Small intestine (tissue), 7 donors: ENCODE measurements around the gene SLC11A1. TPM values are rescaled to one million over a fixed set of nuclear protein-coding genes. Genes with fewer than 3 reads are reported as not detected.

ENCODE experiments used
- DNase-seq, 2 donors: peaks; one replicate each; pipeline versions ENCODE4 v3.0.0 to v3.0.0-alpha.2; 2013
- FAIRE-seq: peaks from 2 replicates; lab custom pipeline; 2012; peaks lifted over from hg19 to GRCh38; lab: Jason Lieb, UNC
- H3K27ac ChIP-seq, 3 donors: one replicate each; pipeline ENCODE4 v1.5.1; 2013; ENCODE audit warnings: low read length in 2 of 3, mild to moderate bottlenecking in 2 of 3, control low read depth in 1 of 3, inconsistent platforms in 1 of 3, low read depth in 1 of 3, moderate library complexity in 1 of 3
- H3K27me3 ChIP-seq, 3 donors: one replicate each; pipeline ENCODE4 v1.6.1; 2013; ENCODE audit warnings: low read length in 3 of 3, inconsistent platforms in 1 of 3; ENCODE audit not compliant: control insufficient read depth in 3 of 3, insufficient read depth in 3 of 3
- H3K36me3 ChIP-seq, 3 donors: one replicate each; pipeline ENCODE4 v1.6.1; 2013; ENCODE audit warnings: low read length in 3 of 3, inconsistent platforms in 1 of 3, low read depth in 1 of 3, mild to moderate bottlenecking in 1 of 3, moderate library complexity in 1 of 3; ENCODE audit not compliant: control insufficient read depth in 3 of 3, insufficient read depth in 2 of 3
- H3K4me1 ChIP-seq, 3 donors: one replicate each; pipeline ENCODE4 v1.6.1; 2013; ENCODE audit warnings: low read length in 2 of 3, inconsistent platforms in 1 of 3, low read depth in 1 of 3, mild to moderate bottlenecking in 1 of 3, moderate library complexity in 1 of 3; ENCODE audit not compliant: control insufficient read depth in 3 of 3, insufficient read depth in 2 of 3
- H3K4me3 ChIP-seq, 3 donors: one replicate each; pipeline ENCODE4 v1.5.1; 2013; ENCODE audit warnings: low read length in 3 of 3, control low read depth in 1 of 3, inconsistent platforms in 1 of 3, low read depth in 1 of 3, mild to moderate bottlenecking in 1 of 3, moderate library complexity in 1 of 3
- H3K9me3 ChIP-seq, 2 donors: one replicate each; pipeline ENCODE4 v1.6.1; 2013; ENCODE audit warnings: low read depth in 1 of 2, low read length in 1 of 2; ENCODE audit not compliant: control insufficient read depth in 2 of 2, insufficient read depth in 1 of 2
- WGBS, 3 donors: extraction: QIAGEN DNeasy Blood & Tissue Kit; methylation state at CpG; one replicate each; pipeline ENCODE4 v1.1.7; 2013; 5-methylcytosine and 5-hydroxymethylcytosine counted together
- polyA plus RNA-seq, 4 donors: library from polyadenylated mRNA; stranded (reverse) in 3 of 4; unstranded in 1 of 4; fragments of 200-250 nt in 3 of 4; fragments of 120-200 nt in 1 of 4; gene quantifications; one replicate each; pipeline versions ENCODE4 v1.2.1 to v1.2.3, GENCODE V29; 2013
- donor health status: healthy with polysubstance abuse.
- donor health status: control.
- donor health status: control.
- donor health status: Bipolar disorder and iron deficiency.
- donor health status: healthy.

The SLC11A1 gene
- polyA plus RNA-seq, 4 donors = 0.54 to 8.4 (median 2.0) TPM

DNA sequence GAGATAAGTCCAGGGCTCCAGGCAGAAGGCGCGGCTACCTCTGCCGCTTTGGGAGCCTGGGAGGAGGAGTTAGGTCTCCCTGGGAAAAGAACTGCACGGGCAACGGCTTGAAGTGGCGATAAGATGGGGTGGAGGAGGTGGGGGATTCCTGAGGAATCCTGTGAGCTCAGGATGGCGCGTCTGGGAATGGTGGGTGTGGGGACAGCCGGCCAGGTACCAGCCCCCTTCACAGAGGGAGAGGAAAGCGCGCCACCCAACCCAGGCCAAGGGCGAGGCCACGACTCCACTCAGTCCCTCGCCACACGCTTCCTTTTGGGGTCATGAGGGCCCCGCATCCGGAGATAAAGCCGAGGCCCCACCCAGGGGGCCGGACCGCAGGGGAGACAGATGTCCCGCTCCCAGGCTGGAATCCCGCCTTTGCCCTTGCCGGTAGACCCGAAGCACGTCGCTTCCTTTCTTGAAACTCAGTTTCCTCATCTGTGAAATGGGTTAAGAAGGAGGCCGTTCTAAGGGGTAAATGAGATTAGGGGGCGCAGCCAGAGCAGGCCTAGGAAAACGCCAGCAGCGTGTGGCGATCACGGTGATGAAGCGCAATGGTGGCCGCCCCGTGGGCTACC, 15.9 kb downstream of the SLC11A1 start:
- no peak for FAIRE-seq
- H3K36me3 ChIP-seq = peaks cover 9 to 20% (median 10%) of the 10 kb centered on the region in 3 donors
- peak overlapping the region; percentile 71 to 100 (median 96) for H3K4me3 ChIP-seq
- no peaks in the 10 kb centered on the region for H3K9me3 ChIP-seq
- H3K27me3 ChIP-seq = no peaks in the 10 kb centered on the region
- peak overlapping the region; percentile 99 to 100 (median 100) for H3K27ac ChIP-seq
- H3K4me1 ChIP-seq = peaks cover 3 to 42% (median 3%) of the 10 kb centered on the region in 3 donors
- peak; percentile 91 to 94 for DNase-seq
- WGBS, 3 donors = 0 to 1% (median 0%) methylated on average over 30 to 35 of the region's 35 CpGs

DNA sequence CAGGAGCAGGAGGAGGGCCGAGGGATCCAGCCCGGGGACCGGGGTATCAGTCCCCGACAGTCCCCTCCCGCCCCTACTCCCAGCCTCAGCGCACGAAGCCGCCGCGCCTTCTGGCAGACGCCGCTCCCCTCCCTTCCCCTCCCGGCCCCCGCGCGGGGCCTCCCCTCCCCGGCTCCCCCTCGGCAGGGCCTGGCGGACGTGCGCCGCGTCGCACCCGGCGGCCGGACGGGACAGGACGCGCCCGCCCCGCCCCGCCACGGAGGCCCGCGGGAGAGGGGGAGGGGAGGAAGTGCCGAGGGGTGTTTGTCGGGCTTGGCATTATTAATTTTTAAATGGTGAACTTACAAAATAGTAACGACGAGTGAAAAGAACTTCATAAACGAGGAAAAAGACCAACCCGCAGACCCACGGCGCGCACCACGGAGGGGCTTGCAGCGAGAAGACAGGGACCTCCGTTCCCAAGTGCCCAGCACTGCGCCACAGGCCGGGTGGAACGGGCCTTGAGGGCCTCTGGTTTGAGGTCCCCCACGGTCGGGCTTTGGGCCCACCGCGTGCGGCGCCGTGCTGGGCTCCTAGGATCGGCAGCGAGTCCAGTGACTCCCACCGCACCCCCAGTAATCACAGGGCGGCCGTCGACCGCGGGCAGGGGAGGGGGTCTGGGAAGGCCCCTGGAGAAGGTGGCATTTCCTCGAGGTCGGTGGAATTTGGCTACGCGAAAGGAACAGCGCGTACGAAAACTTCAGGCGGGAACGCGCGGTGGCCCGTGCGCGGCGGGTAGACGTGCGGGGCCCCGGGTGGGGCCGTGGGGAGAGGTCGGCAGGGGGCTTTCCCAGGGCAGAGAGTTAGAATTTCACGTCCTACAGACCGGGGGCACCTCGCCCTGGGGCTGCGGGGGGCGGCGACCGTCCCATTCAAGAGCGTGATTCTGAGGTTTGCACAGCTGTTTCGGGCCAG, 16.6 kb downstream of the SLC11A1 start:
- FAIRE-seq (no peak), DNase-seq (peak; percentile 84 to 94)
- Histone ChIP-seq H3K27me3 (no peaks in the 10 kb centered on the region), H3K9me3 (no peaks in the 10 kb centered on the region), H3K27ac (peak overlapping the region; percentile 99 to 100 (median 100)), H3K36me3 (peaks cover 12 to 28% (median 17%) of the 10 kb centered on the region in 3 donors), H3K4me1 (peaks cover 3 to 49% (median 3%) of the 10 kb centered on the region in 3 donors), H3K4me3 (peak overlapping the region; percentile 71 to 100 (median 96))
- WGBS, 3 donors = 1% methylated on average over 59 to 95 of the region's 95 CpGs

DNA sequence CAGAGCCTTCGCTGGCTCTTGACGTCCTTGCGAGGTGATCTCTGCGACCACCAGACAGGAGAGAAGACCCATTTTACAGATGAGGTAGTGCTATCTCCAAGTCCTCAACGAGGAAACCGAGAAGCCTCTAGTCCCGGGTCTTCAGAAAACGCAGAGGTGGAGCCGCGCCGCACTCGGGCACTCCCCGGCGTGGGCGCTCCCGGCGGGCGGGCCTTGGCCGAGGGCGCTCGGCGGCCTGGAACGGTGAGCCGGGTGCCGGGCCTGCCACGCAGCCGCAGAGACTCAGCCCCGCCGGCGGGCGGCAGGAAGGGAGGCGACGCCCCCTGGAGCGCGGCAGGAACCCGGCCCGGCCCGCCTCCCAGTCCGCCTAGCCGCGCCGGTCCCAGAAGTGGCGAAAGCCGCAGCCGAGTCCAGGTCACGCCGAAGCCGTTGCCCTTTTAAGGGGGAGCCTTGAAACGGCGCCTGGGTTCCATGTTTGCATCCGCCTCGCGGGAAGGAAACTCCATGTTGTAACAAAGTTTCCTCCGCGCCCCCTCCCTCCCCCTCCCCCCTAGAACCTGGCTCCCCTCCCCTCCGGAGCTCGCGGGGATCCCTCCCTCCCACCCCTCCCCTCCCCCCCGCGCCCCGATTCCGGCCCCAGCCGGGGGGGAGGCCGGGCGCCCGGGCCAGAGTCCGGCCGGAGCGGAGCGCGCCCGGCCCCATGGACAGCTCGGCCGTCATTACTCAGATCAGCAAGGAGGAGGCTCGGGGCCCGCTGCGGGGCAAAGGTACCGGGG, 17.5 kb downstream of the SLC11A1 start, which contains the start of gene CTDSP1:
TSS of gene CTDSP1 (plus strand) at position 478 of the 776 bp plus-strand sequence. CDS start at position 701, 223 bp downstream.
- Histone ChIP-seq H3K27me3 (no peaks in the 10 kb centered on the region), H3K27ac (peak within 1 kb of the TSS; percentile 99 to 100 (median 100)), H3K4me1 (peaks cover 3 to 58% (median 3%) of the 10 kb centered on the region in 3 donors), H3K9me3 (no peaks in the 10 kb centered on the region), H3K36me3 (peaks cover 17 to 37% (median 25%) of the 10 kb centered on the region in 3 donors), H3K4me3 (peak within 1 kb of the TSS; percentile 94 to 100 (median 96))
- WGBS, 3 donors = 0 to 1% (median 0%) methylated on average over 57 to 78 of the region's 78 CpGs
- no peak for FAIRE-seq
- DNase-seq = peak; percentile 97 to 100

GRCh38 chr2:218400167-218400929, 18.3 kb downstream of the SLC11A1 start:
- WGBS, 3 donors = 0 to 1% (median 1%) methylated on average over 35 to 61 of the region's 63 CpGs
- DNase-seq (peak; percentile 61 to 69), FAIRE-seq (no peak)
- H3K4me3 ChIP-seq = peak overlapping the region; percentile 94 to 100 (median 96)
- peak overlapping the region; percentile 91 to 98 (median 97) for H3K27ac ChIP-seq
- H3K4me1 ChIP-seq = peaks cover 3 to 65% (median 3%) of the 10 kb centered on the region in 3 donors
- H3K36me3 ChIP-seq = peaks cover 18 to 45% (median 31%) of the 10 kb centered on the region in 3 donors
- no peaks in the 10 kb centered on the region for H3K9me3 ChIP-seq
- no peaks in the 10 kb centered on the region for H3K27me3 ChIP-seq

- H3K36me3 ChIP-seq = peaks cover 18 to 51% (median 31%) of the 10 kb centered on the region in 3 donors
- H3K27ac ChIP-seq = peak overlapping the region; percentile 89 to 98 (median 91)
- WGBS, 3 donors = 20 to 29% (median 29%) methylated on average over 22 to 24 of the region's 24 CpGs
- H3K9me3 ChIP-seq = no peaks in the 10 kb centered on the region
- no peaks in the 10 kb centered on the region for H3K27me3 ChIP-seq
- DNase-seq = peak; percentile 74 to 76
- H3K4me1 ChIP-seq = peaks cover 3 to 67% (median 5%) of the 10 kb centered on the region in 3 donors
- peak overlapping the region; percentile 94 to 100 (median 96) for H3K4me3 ChIP-seq
- no peak for FAIRE-seq
These were observed 19.1 kb downstream of the SLC11A1 start for GRCh38 chr2:218400930-218401881.

GRCh38 chr2:218401890-218402289, 19.8 kb downstream of the SLC11A1 start:
- H3K27me3 ChIP-seq = no peaks in the 10 kb centered on the region
- peaks cover 3 to 71% (median 5%) of the 10 kb centered on the region in 3 donors for H3K4me1 ChIP-seq
- H3K36me3 ChIP-seq = peaks cover 18 to 51% (median 31%) of the 10 kb centered on the region in 3 donors
- no peak for DNase-seq
- WGBS, 3 donors = 65 to 76% (median 71%) methylated on average over 9 of the region's 9 CpGs
- peak overlapping the region; percentile 22 to 98 (median 42) for H3K27ac ChIP-seq
- H3K4me3 ChIP-seq = peak overlapping the region in 2 of 3 donors; percentile 94 to 96
- H3K9me3 ChIP-seq = no peaks in the 10 kb centered on the region
- FAIRE-seq = no peak
